H1 (cell line): ENCODE measurements around the gene RBM34. TPM values are rescaled to one million over a fixed set of nuclear protein-coding genes. Genes with fewer than 3 reads are reported as not detected.

Experiments used
- CTCF ChIA-PET: fragments of 300-600 bp; sonication (Branson Sonifier 250); formaldehyde crosslinking; loops from one replicate; lab custom pipeline; 2021; ENCODE audit not compliant: partially characterized antibody; lab: Charles Lee
- POLR2A ChIA-PET: fragments of 300-600 bp; sonication (Branson Sonifier 250); formaldehyde crosslinking; loops from one replicate; lab custom pipeline; 2021; ENCODE audit warnings: inconsistent platforms; ENCODE audit not compliant: partially characterized antibody; lab: Charles Lee
- DNase-seq, 2 experiments: peaks; one replicate each; pipeline versions ENCODE4 v3.0.0 to v3.0.0-alpha.2; 2010 to 2022; ENCODE audit warnings: low spot score in 2 of 2, low read depth in 1 of 2, mixed read lengths in 1 of 2
- FAIRE-seq: peaks from 2 replicates; lab custom pipeline; 2011; peaks lifted over from hg19 to GRCh38; lab: Jason Lieb, UNC
- H2AFZ ChIP-seq: 2 replicates; pipeline ENCODE4 v1.8.1; 2012; ENCODE audit warnings: low read length, inconsistent platforms
- H2AK5ac ChIP-seq: 2 replicates; pipeline ENCODE4 v1.6.1; 2013; ENCODE audit warnings: low read depth, low read length
- H2BK120ac ChIP-seq: replicated peaks from 2 replicates; pipeline ENCODE3; 2013; ENCODE audit warnings: low read depth, low read length, inconsistent platforms
- H2BK12ac ChIP-seq: 2 replicates; pipeline ENCODE4 v1.6.1; 2013; ENCODE audit warnings: low read depth, low read length
- H2BK15ac ChIP-seq: 2 replicates; pipeline ENCODE4 v1.6.1; 2013; ENCODE audit warnings: low read length
- H2BK20ac ChIP-seq: 2 replicates; pipeline ENCODE4 v1.6.1; 2013; ENCODE audit warnings: low read length
- H2BK5ac ChIP-seq: 2 replicates; pipeline ENCODE4 v1.6.1; 2013; ENCODE audit warnings: low read depth, low read length
- H3K14ac ChIP-seq: 2 replicates; pipeline ENCODE4 v1.6.1; 2013; ENCODE audit warnings: inconsistent platforms; ENCODE audit not compliant: insufficient read length
- H3K18ac ChIP-seq: 2 replicates; pipeline ENCODE4 v1.6.1; 2013; ENCODE audit warnings: low read length; ENCODE audit errors: extremely low read depth
- H3K23ac ChIP-seq: 2 replicates; pipeline ENCODE4 v1.6.1; 2013; ENCODE audit warnings: inconsistent platforms; ENCODE audit not compliant: insufficient read length
- H3K23me2 ChIP-seq: 2 replicates; pipeline ENCODE4 v1.6.1; 2013; ENCODE audit warnings: low read depth, low read length
- H3K27ac ChIP-seq: 2 replicates; pipeline ENCODE4 v1.6.1; 2011; ENCODE audit warnings: low read depth, low read length, inconsistent platforms
- H3K27me3 ChIP-seq, 4 experiments: replicated peaks in 1 of 4; 1 replicate in 1 of 4; 2 replicates in 3 of 4; pipeline versions ENCODE4 v1.6.1 to v1.8.1; 2011 to 2013; ENCODE audit warnings: low read length in 3 of 4, mild to moderate bottlenecking in 3 of 4, inconsistent platforms in 2 of 4, mixed read lengths in 2 of 4, moderate library complexity in 1 of 4; ENCODE audit not compliant: control insufficient read depth in 3 of 4, insufficient read depth in 3 of 4; ENCODE audit errors: extremely low read depth in 1 of 4
- H3K36me3 ChIP-seq, 4 experiments: 2 replicates each; pipeline versions ENCODE4 v1.6.1 to v1.8.1; 2011 to 2013; ENCODE audit warnings: mild to moderate bottlenecking in 4 of 4, low read length in 3 of 4, moderate library complexity in 2 of 4, control low read depth in 1 of 4, inconsistent platforms in 1 of 4; ENCODE audit not compliant: insufficient read depth in 4 of 4, control insufficient read depth in 2 of 4
- H3K4ac ChIP-seq: replicated peaks from 2 replicates; pipeline ENCODE3; 2013; ENCODE audit warnings: low read length, low read depth, mixed read lengths, inconsistent platforms; ENCODE audit not compliant: insufficient read length
- H3K4me1 ChIP-seq, 4 experiments: replicated peaks in 1 of 4; 1 replicate in 1 of 4; 2 replicates in 3 of 4; pipeline versions ENCODE4 v1.6.1 to v1.8.1; 2011 to 2013; ENCODE audit warnings: low read length in 3 of 4, inconsistent platforms in 2 of 4, mixed read lengths in 1 of 4; ENCODE audit not compliant: insufficient read depth in 4 of 4, control insufficient read depth in 3 of 4
- H3K4me2 ChIP-seq, 2 experiments: 2 replicates each; pipeline versions ENCODE4 v1.6.1 to v1.8.1; 2011 to 2013; ENCODE audit warnings: low read depth in 2 of 2, low read length in 2 of 2, control low read depth in 1 of 2, inconsistent platforms in 1 of 2, mild to moderate bottlenecking in 1 of 2; ENCODE audit not compliant: insufficient read depth in 1 of 2
- H3K4me3 ChIP-seq, 4 experiments: fragments of 200-600, 300-600 bp in 1 of 4; sonication (generic), shearing (Covaris generic), sonication (Bioruptor Twin) in 1 of 4; 2 replicates each; pipeline versions ENCODE4 v1.5.1 to v1.8.1; 2011 to 2016; ENCODE audit warnings: low read length in 4 of 4, low read depth in 3 of 4, control low read depth in 2 of 4, inconsistent platforms in 2 of 4, mild to moderate bottlenecking in 2 of 4, mixed read lengths in 1 of 4, moderate library complexity in 1 of 4; ENCODE audit not compliant: insufficient read depth in 2 of 4; ENCODE audit errors: extremely low read depth in 1 of 4
- H3K56ac ChIP-seq: replicated peaks from 2 replicates; pipeline ENCODE3; 2013; ENCODE audit warnings: low read depth, mild to moderate bottlenecking, mixed read lengths, low read length, inconsistent platforms; ENCODE audit not compliant: insufficient read length
- H3K79me1 ChIP-seq: 2 replicates; pipeline ENCODE4 v1.6.1; 2013; ENCODE audit warnings: low read depth, low read length, control low read depth
- H3K79me2 ChIP-seq, 2 experiments: 2 replicates each; pipeline versions ENCODE4 v1.6.1 to v1.8.1; 2012 to 2013; ENCODE audit warnings: low read length in 2 of 2, mild to moderate bottlenecking in 2 of 2, inconsistent platforms in 1 of 2; ENCODE audit not compliant: insufficient read depth in 2 of 2, control insufficient read depth in 1 of 2
- H3K9ac ChIP-seq, 4 experiments: replicated peaks in 1 of 4; 1 replicate in 1 of 4; 2 replicates in 3 of 4; pipeline versions ENCODE4 v1.6.1 to v1.8.1; 2011 to 2013; ENCODE audit warnings: low read depth in 3 of 4, low read length in 3 of 4, control low read depth in 2 of 4, mild to moderate bottlenecking in 2 of 4, moderate library complexity in 2 of 4, inconsistent platforms in 1 of 4; ENCODE audit errors: extremely low read depth in 1 of 4
- H3K9me3 ChIP-seq, 2 experiments: 2 replicates each; pipeline versions ENCODE4 v1.6.1 to v1.8.1; 2012 to 2013; ENCODE audit warnings: mild to moderate bottlenecking in 2 of 2, moderate library complexity in 2 of 2, control low read depth in 1 of 2, inconsistent platforms in 1 of 2, low read depth in 1 of 2, low read length in 1 of 2, mixed read lengths in 1 of 2; ENCODE audit not compliant: insufficient read depth in 2 of 2
- H4K20me1 ChIP-seq, 2 experiments: replicated peaks in 1 of 2; 2 replicates each; pipeline versions ENCODE3 to v1.8.1; 2011 to 2013; ENCODE audit warnings: inconsistent platforms in 2 of 2, low read length in 2 of 2, mild to moderate bottlenecking in 1 of 2; ENCODE audit not compliant: insufficient read depth in 2 of 2, control insufficient read depth in 1 of 2
- H4K5ac ChIP-seq: 2 replicates; pipeline ENCODE4 v1.6.1; 2013; ENCODE audit warnings: low read length, low read depth, mixed read lengths, inconsistent platforms; ENCODE audit not compliant: insufficient read length
- H4K8ac ChIP-seq: 2 replicates; pipeline ENCODE4 v1.8.0; 2013; ENCODE audit warnings: mild to moderate bottlenecking, moderate library complexity, low read length, inconsistent platforms; ENCODE audit not compliant: insufficient read depth; ENCODE audit errors: extremely low read depth
- H4K91ac ChIP-seq: replicated peaks from 2 replicates; pipeline ENCODE3; 2013; ENCODE audit warnings: low read length, mixed read lengths, inconsistent platforms; ENCODE audit not compliant: insufficient read length
- RAD21 ChIP-seq, 2 experiments: IDR thresholded peaks in 1 of 2; conservative IDR thresholded peaks in 1 of 2; 2 replicates each; pipeline ENCODE4 v1.6.1; 2011; ENCODE audit warnings: low read depth in 2 of 2, low read length in 2 of 2, improper control_type of control experiment in 1 of 2, inconsistent platforms in 1 of 2, mild to moderate bottlenecking in 1 of 2, moderate library complexity in 1 of 2
- SP1 ChIP-seq: IDR thresholded peaks from 2 replicates; pipeline ENCODE4 v1.6.1; 2011; ENCODE audit warnings: low read depth, low read length
- TAF7 ChIP-seq: optimal IDR thresholded peaks from 2 replicates; pipeline ENCODE3; 2011; ENCODE audit warnings: low read depth, mild to moderate bottlenecking, inconsistent platforms, low read length, moderate library complexity, borderline replicate concordance
- WGBS, 2 experiments: shearing (Covaris generic) in 1 of 2; methylation state at CpG; one replicate each; pipeline versions ENCODE4 v1.1.6 to v1.1.7; 2013 to 2015; ENCODE audit warnings: low lambda C conversion rate in 2 of 2, mixed read lengths in 2 of 2, inconsistent platforms in 1 of 2, low coverage in 1 of 2, missing lambda C conversion rate in 1 of 2; ENCODE audit not compliant: insufficient replicate concordance in 2 of 2, insufficient coverage in 1 of 2, insufficient read length in 1 of 2; ENCODE audit errors: extremely low coverage in 1 of 2, missing lambda C conversion rate in 1 of 2; 5-methylcytosine and 5-hydroxymethylcytosine counted together
- polyA plus RNA-seq, 7 experiments: library from polyadenylated mRNA; depleted of rRNA in 3 of 7; stranded (reverse) in 5 of 7; unstranded in 2 of 7; fragments of >200 nt in 5 of 7; fragments of 200-250 nt in 2 of 7; gene quantifications; 1 replicate in 5 of 7; 2 replicates in 1 of 7; 4 replicates in 1 of 7; pipeline versions ENCODE4 v1.2.1 to v1.2.3, GENCODE V29; 2011 to 2013; ENCODE audit warnings: missing spikeins in 2 of 7, mixed read lengths in 2 of 7
- total RNA-seq: library from RNA; stranded (reverse); fragmentation: NEBNext Ultra II Directional; extraction: Animal tissue kit (Norgen Biotek cat#: 25700); gene quantifications from 2 replicates; pipeline ENCODE4 v1.2.1, GENCODE V29; 2021

RBM34 gene
- total and polyA plus RNA-seq, 2 of the 8 experiments (the other 6 are each of a cell fraction or from before 2014, with no cell fraction given) = 18.8 to 108 TPM

GRCh38 chr1:235134171-235134570 is 26.9 kb downstream of the RBM34 start:
- H3K18ac ChIP-seq = no peak overlapping the region
- H4K91ac ChIP-seq = no peak overlapping the region
- no peak for TF ChIP-seq TAF7
- no peak for TF ChIP-seq SP1
- no peak for TF ChIP-seq RAD21 (IDR thresholded peaks at IDR 0.05 in 1 of 2, conservative IDR thresholded peaks at IDR 0.05 in 1 of 2; ENCODE audit: low read depth in 2 of 2, low read length in 2 of 2)
- peaks cover 0 to 3% of the 10 kb centered on the region in 2 experiments for H4K20me1 ChIP-seq
- no peak overlapping the region for H2BK5ac ChIP-seq
- no peak overlapping the region for H2BK20ac ChIP-seq
- peaks cover 20 to 60% (median 41%) of the 10 kb centered on the region in 4 experiments for H3K36me3 ChIP-seq
- no peak overlapping the region for H2BK12ac ChIP-seq
- ChIA-PET POLR2A (interaction anchor here (0.9 to 2.9 kb wide), 4 partner anchors 10 to 12 kb away, joined by 3 to 15 read pairs (median 6); no protein-coding TSS in a partner anchor), CTCF (no interaction called here)
- H3K27me3 ChIP-seq = no peaks in the 10 kb centered on the region
- no peak overlapping the region for H3K14ac ChIP-seq
- H3K79me1 ChIP-seq = no peaks in the 10 kb centered on the region
- H3K27ac ChIP-seq = no peak overlapping the region
- no peak overlapping the region for H4K5ac ChIP-seq
- H3K56ac ChIP-seq = no peak overlapping the region
- no peaks in the 10 kb centered on the region for H3K79me2 ChIP-seq
- no peaks in the 10 kb centered on the region for H3K23me2 ChIP-seq
- H3K4me3 ChIP-seq = no peak overlapping the region
- no peak overlapping the region for H2AK5ac ChIP-seq
- H3K9me3 ChIP-seq = no peaks in the 10 kb centered on the region
- peak in 1 of 2 experiments; percentile 14 for DNase-seq
- no peak overlapping the region for H2BK120ac ChIP-seq
- no peak overlapping the region for H2BK15ac ChIP-seq
- H3K23ac ChIP-seq = no peak overlapping the region
- H3K9ac ChIP-seq = no peak overlapping the region
- no peak overlapping the region for H3K4ac ChIP-seq
- FAIRE-seq = no peak
- no peak overlapping the region for H3K4me2 ChIP-seq
- H4K8ac ChIP-seq = no peak overlapping the region
- WGBS, 2 experiments = 95% methylated on average over 12 of the region's 12 CpGs; no CpG with 5 or more reads in 1 of the 2 experiments
- H2AFZ ChIP-seq = no peak overlapping the region
- peaks cover 0 to 6% (median 0%) of the 10 kb centered on the region in 4 experiments; a peak in 2 of 7 replicates for H3K4me1 ChIP-seq
